ENCODE results near the gene NGEF.

DNA sequence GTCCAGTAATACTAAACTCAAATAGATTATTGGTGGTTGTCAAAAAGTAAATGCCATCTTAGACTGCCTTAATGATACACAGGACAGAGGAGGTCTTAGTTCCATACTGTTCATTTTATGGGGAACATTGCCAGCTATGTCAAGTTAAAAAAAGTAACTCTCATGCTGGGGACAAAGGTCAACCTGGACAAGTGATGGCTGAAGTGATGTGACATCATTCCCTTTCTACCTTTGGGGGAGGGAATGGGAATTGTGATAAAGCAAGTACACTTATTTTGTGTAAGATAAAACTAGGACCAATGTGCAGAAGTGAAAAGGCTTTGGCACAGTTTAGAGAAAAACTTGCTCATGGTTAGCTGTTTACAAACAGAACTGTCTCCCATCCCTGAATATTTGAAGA, 167.0 kb downstream of the NGEF start:
- TF ChIP-seq, protein P1, sequence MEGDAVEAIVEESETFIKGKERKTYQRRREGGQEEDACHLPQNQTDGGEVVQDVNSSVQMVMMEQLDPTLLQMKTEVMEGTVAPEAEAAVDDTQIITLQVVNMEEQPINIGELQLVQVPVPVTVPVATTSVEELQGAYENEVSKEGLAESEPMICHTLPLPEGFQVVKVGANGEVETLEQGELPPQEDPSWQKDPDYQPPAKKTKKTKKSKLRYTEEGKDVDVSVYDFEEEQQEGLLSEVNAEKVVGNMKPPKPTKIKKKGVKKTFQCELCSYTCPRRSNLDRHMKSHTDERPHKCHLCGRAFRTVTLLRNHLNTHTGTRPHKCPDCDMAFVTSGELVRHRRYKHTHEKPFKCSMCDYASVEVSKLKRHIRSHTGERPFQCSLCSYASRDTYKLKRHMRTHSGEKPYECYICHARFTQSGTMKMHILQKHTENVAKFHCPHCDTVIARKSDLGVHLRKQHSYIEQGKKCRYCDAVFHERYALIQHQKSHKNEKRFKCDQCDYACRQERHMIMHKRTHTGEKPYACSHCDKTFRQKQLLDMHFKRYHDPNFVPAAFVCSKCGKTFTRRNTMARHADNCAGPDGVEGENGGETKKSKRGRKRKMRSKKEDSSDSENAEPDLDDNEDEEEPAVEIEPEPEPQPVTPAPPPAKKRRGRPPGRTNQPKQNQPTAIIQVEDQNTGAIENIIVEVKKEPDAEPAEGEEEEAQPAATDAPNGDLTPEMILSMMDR (IDR thresholded peaks at IDR 0.05), result no peak
- TF ChIP-seq ZFX (IDR thresholded peaks at IDR 0.05; ENCODE audit: borderline replicate concordance), result no peak

Measured in 22Rv1 (cell line).